Measurements from ENCODE around the gene CD160. TPM values are rescaled to one million over a fixed set of nuclear protein-coding genes. Genes with fewer than 3 reads are reported as not detected.

The CD160 gene
- not detected in 2 replicates for total RNA-seq

GRCh38 chr1:145719230-145720079 lies at the start of gene CD160:
CD160 (plus strand) TSS chr1:145719499; CDS start chr1:145728328, 8,829 bp downstream.

GRCh38 chr1:145707183-145707867 lies 12.0 kb upstream of the CD160 start, which contains the start of gene PDZK1:
PDZK1 (minus strand) TSS chr1:145707368; CDS start chr1:145688021, 19,347 bp downstream.

Other genes with a start within 250 kb of the CD160 start
- gene GPR89A, start 111.5 kb upstream of the CD160 start, total RNA-seq = 18.2 and 46.3 TPM in 2 replicates
- gene PDZK1, start 12.1 kb upstream of the CD160 start, total RNA-seq = 1.3 TPM in 1 of 2 replicates, not detected in the other
- 20.8 and 29.1 TPM in 2 replicates for gene RNF115, start 104.6 kb downstream of the CD160 start, total RNA-seq
- gene POLR3C, start 104.7 kb downstream of the CD160 start, total RNA-seq = 44.7 and 50.9 TPM in 2 replicates
- gene NUDT17, start 126.1 kb downstream of the CD160 start, total RNA-seq = 3.0 and 3.8 TPM in 2 replicates
- gene PIAS3, start 139.6 kb downstream of the CD160 start, total RNA-seq = 13.7 and 14.7 TPM in 2 replicates
- 3.3 and 5.5 TPM in 2 replicates for gene ANKRD35, start 166.4 kb downstream of the CD160 start, total RNA-seq
- gene ITGA10, start 190.6 kb downstream of the CD160 start, total RNA-seq = 2.3 and 11.9 TPM in 2 replicates
- gene PEX11B, start 199.2 kb downstream of the CD160 start, total RNA-seq = 29.6 and 40.3 TPM in 2 replicates
- 44.0 and 137 TPM in 2 replicates for gene RBM8A, start 208.0 kb downstream of the CD160 start, total RNA-seq
- gene LIX1L, start 238.5 kb downstream of the CD160 start, total RNA-seq = 19.0 and 26.0 TPM in 2 replicates
- 0.50 and 0.73 TPM in 2 replicates for gene ANKRD34A, start 245.1 kb downstream of the CD160 start, total RNA-seq
- gene POLR3GL, start 245.2 kb downstream of the CD160 start, total RNA-seq = 17.7 and 19.2 TPM in 2 replicates